D721Med (cell line): ENCODE data around the gene WSCD1.

ENCODE experiments used
- DNase-seq: peaks from one replicate; pipeline ENCODE4 v3.0.0; 2011; ENCODE audit warnings: low spot score; ENCODE audit not compliant: insufficient read length
- FAIRE-seq: peaks from 2 replicates; lab custom pipeline; 2011; peaks lifted over from hg19 to GRCh38; lab: Jason Lieb, UNC
- TF ChIP-seq, protein P1 (sequence below): IDR thresholded peaks from 2 replicates; pipeline ENCODE4 v1.5.1; 2012; ENCODE audit warnings: mild to moderate bottlenecking, control low read depth; ENCODE audit not compliant: insufficient read depth; ENCODE audit errors: missing control alignments

The WSCD1 gene

DNA sequence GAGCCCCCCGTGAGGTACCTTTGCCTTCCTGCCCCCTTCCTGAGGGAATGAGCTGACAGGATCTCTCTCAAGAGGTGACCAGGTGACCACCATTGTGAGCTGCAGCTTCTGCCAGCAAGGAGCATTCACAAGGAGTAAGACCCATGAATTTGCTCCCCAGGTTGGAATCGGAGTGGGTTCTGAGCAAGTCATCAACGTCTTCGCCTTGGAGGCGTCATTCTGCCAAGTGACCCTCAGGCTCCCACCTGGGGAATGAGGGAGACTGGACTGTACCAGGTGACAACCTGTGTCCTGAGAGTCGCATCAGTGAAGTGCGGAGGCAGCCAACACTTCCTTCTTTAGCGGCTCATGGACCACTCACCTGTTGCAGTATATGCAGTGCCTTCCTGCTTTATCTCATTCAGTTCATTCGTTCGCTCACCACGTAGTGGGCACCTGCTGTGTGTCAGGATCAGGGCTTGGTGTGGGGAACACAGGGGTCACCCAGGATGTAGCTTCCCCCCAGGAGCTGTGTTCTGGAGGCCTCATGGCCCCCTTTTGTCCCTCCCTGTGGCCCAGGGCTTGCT lies 22.8 kb downstream of the WSCD1 start:
- TF ChIP-seq, protein P1, sequence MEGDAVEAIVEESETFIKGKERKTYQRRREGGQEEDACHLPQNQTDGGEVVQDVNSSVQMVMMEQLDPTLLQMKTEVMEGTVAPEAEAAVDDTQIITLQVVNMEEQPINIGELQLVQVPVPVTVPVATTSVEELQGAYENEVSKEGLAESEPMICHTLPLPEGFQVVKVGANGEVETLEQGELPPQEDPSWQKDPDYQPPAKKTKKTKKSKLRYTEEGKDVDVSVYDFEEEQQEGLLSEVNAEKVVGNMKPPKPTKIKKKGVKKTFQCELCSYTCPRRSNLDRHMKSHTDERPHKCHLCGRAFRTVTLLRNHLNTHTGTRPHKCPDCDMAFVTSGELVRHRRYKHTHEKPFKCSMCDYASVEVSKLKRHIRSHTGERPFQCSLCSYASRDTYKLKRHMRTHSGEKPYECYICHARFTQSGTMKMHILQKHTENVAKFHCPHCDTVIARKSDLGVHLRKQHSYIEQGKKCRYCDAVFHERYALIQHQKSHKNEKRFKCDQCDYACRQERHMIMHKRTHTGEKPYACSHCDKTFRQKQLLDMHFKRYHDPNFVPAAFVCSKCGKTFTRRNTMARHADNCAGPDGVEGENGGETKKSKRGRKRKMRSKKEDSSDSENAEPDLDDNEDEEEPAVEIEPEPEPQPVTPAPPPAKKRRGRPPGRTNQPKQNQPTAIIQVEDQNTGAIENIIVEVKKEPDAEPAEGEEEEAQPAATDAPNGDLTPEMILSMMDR = no peak
- FAIRE-seq (no peak), DNase-seq (no peak)

DNA sequence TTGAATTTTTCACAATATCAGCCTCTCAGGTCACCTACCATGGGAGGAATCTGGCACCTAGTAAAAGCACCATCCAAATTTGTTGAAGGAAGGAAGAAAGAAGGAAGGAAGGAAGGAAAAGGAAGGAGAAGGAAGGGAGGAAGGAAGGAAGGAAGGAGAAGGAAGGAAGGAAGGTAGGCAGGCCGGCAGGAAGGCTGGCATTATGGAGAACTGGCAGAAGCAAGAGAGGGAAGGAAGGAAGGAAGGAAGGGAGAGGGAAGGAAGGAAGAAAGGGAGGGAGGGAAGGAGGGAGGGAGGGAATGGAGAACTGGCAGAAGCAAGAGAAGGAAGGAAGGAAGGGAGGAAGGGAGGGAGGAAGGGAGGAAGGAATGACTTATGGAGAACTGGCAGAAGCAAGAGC lies 24.3 kb downstream of the WSCD1 start:
- DNase-seq (no peak), FAIRE-seq (no peak)
- TF ChIP-seq, protein P1 = no peak

DNA sequence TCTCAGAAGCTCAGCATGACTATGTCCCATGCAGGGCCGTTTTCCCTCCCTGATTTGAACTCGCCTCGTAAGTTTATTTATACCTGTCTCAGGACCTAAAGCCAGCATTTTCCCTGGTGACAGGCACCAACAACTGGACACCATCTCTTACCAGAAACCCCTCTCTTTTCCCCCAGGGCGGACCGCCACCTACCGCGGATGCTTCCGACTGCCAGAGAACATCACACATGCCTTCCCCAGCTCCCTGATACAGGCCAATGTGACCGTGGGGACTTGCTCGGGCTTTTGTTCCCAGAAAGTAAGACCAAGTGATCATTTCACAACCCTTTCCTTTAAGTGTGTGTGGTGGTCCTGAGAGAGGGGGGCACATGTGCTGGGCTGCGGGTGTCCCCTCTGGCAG lies 24.7 kb downstream of the WSCD1 start:
- TF ChIP-seq, protein P1 = no peak
- DNase-seq (no peak), FAIRE-seq (no peak)

DNA sequence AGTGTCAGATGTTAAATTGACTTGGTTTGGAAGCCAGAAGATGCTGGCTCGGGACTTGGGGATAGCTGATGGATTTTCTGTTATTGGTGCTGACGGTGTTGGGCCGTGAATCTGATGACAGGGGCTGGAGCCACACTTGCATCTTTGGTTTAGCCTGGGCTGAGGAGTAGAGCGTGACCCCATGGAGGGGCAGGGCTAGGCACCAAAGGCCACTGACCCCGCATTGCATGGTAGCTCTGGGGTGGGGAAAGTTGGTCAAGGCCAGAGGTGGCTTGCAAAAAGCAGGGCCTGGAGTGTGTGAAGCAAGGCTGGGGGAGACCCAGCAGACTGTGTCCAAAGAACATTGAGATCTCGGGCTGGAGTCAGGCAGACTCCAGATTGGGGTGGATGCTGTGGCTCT lies 25.3 kb downstream of the WSCD1 start:
- TF ChIP-seq, protein P1 = no peak
- no peak for FAIRE-seq
- DNase-seq = no peak

DNA sequence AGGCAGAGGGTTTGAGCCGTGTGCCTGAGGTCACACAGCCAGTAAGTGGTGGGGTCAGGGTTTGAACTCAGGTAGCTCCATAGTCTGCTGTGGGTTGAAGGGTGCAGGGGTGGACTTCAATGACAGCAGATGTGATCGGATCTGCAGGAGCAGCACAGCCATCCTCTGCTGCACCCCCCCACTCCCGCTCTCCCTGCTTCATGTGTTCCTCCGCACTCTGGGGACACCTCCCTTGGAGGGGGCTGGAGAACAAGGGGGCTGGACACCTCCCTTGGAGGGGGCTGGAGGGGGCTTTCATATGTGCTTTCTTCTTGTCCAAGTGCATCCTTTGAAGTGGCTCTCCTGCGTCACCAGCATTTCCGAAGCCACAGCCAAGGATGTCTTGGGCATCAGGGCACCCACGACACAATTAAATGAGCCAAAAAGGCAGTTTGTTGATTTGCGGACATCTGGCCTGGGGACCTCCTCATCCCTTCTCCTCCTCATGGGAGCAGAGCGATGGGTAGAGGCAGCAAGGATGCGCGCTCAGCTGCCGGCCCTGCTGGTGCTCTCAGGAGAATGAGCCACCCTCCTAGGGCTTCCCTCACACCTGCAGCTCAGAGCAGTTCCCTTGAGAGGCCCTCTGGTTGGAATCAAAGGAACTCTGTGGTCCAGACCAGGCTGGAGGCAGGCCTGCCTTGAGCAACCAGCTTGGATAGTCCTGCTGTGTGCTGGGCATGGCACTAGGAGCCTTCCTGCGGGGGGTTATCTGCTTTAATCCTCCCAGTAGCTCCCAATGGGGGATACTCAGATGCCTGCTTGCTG lies 26.2 kb downstream of the WSCD1 start:
- DNase-seq (no peak), FAIRE-seq (no peak)
- TF ChIP-seq, protein P1 = no peak

- FAIRE-seq (no peak), DNase-seq (no peak)
- TF ChIP-seq, protein P1 = no peak
These were observed 26.8 kb downstream of the WSCD1 start for GRCh38 chr17:6097005-6097279.
